ENCODE measurements around the gene CDK5RAP1.

DNA sequence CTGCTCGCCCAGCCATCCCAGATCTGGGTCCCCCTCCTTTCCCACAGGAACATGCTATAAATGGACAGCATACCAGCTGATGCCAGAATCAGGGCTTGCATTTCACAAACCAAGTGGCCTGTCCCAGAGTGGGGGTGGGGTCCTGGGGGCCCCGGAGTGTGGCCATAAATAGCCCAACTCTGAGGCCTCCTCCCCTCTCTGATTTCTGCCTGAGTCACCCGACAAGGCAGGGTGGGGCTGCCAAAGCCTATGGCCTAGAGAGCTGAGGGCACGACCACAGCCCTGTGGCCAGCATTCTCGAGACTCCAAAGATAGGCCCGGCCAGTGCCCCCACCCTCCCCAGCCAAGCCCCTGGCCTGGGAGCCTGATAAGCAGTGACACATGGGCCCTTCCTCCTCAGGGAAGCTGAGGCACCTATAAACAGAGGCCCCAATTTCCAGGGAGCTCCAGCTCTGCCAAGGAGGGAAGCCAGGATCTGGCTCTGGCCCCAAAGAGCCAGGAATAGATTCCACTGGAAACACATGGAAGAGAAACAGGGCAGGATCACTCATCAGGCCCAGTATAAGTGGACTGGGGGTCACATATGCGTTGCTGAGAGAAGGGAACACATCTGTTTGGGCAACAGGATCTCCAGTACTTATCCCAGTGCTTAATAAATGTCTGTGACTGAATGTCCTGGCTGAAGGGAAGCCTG is 22.0 kb upstream of the CDK5RAP1 start:
- TF ChIP-seq, protein P1, sequence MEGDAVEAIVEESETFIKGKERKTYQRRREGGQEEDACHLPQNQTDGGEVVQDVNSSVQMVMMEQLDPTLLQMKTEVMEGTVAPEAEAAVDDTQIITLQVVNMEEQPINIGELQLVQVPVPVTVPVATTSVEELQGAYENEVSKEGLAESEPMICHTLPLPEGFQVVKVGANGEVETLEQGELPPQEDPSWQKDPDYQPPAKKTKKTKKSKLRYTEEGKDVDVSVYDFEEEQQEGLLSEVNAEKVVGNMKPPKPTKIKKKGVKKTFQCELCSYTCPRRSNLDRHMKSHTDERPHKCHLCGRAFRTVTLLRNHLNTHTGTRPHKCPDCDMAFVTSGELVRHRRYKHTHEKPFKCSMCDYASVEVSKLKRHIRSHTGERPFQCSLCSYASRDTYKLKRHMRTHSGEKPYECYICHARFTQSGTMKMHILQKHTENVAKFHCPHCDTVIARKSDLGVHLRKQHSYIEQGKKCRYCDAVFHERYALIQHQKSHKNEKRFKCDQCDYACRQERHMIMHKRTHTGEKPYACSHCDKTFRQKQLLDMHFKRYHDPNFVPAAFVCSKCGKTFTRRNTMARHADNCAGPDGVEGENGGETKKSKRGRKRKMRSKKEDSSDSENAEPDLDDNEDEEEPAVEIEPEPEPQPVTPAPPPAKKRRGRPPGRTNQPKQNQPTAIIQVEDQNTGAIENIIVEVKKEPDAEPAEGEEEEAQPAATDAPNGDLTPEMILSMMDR (conservative IDR thresholded peaks at IDR 0.05; ENCODE audit: low read length), result no peak
- no peak for TF ChIP-seq EZH2phosphoT487 (IDR thresholded peaks at IDR 0.05; ENCODE audit: borderline replicate concordance)

All from Loucy (cell line).